Lower lobe of right lung (tissue), 2 donors: ENCODE measurements around the gene BASP1. TPM values are rescaled to one million over a fixed set of nuclear protein-coding genes. Genes with fewer than 3 reads are reported as not detected.

Experiments
- ATAC-seq, 2 donors: fragments of 200-7000 bp; cut with Tn5 transposase; one replicate each; pipeline ENCODE4 v1.9.1; 2020 to 2022; ENCODE audit warnings: mild to moderate bottlenecking in 2 of 2, moderate library complexity in 2 of 2
- DNase-seq: peaks from one replicate; pipeline ENCODE4 v3.0.0-alpha.2; 2020
- H3K27ac ChIP-seq: fragments of 200-600 bp; one replicate; pipeline ENCODE4 v1.8.0; 2022
- H3K27me3 ChIP-seq: fragments of 200-600 bp; one replicate; pipeline ENCODE4 v1.8.0; 2022; ENCODE audit warnings: low read depth
- H3K36me3 ChIP-seq: fragments of 200-600 bp; one replicate; pipeline ENCODE4 v1.8.0; 2022; ENCODE audit warnings: mild to moderate bottlenecking
- H3K4me1 ChIP-seq: fragments of 200-600 bp; one replicate; pipeline ENCODE4 v1.8.0; 2022
- H3K4me3 ChIP-seq: fragments of 200-600 bp; one replicate; pipeline ENCODE4 v1.8.0; 2022; ENCODE audit warnings: mild to moderate bottlenecking
- H3K9me3 ChIP-seq: fragments of 200-600 bp; one replicate; pipeline ENCODE4 v1.8.0; 2022
- intact Hi-C: fragments of 100-400 bp; cut with DNase I; formaldehyde crosslinking; loops from one replicate; pipeline ENCODE4 v1.11.0; 2022
- total RNA-seq: library from RNA; stranded (reverse); fragmentation: NEBNext Ultra II Directional; extraction: Animal tissue kit (Norgen Biotek cat#: 25700); gene quantifications from one replicate; pipeline ENCODE4 v1.2.1, GENCODE V29; 2021
- TF ChIP-seq, protein P1 (sequence below): fragments of 200-600 bp; IDR thresholded peaks from one replicate; pipeline ENCODE4 v1.8.0; 2022; ENCODE audit warnings: antibody characterized with exemption, mild to moderate bottlenecking
- donor health status: DM: no; HTN: yes; CAD: no; lungs with severe emphysema.

BASP1 gene
- total RNA-seq, 1 donor from 2014 or later = 25.8 TPM

DNA sequence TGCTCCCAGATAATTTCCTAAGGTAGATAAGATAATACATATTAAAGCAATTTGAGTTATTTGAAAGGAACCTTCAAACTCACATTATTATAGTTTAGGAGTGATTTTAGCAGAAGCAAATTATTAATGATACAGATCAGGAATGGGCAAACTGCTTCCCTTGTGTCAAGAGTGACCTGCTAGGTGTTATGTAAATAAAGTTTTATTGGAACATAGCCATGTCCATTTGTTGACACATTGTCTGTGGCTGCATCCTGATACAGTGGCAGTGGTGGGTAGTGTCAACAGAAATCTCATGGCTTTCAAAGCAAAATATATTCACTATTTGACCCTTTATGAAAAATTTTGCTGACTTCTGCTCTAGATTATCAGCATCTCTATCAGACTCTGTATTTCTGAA lies 11.4 kb upstream of the BASP1 start:
- ATAC-seq = no peak
- TF ChIP-seq, protein P1, sequence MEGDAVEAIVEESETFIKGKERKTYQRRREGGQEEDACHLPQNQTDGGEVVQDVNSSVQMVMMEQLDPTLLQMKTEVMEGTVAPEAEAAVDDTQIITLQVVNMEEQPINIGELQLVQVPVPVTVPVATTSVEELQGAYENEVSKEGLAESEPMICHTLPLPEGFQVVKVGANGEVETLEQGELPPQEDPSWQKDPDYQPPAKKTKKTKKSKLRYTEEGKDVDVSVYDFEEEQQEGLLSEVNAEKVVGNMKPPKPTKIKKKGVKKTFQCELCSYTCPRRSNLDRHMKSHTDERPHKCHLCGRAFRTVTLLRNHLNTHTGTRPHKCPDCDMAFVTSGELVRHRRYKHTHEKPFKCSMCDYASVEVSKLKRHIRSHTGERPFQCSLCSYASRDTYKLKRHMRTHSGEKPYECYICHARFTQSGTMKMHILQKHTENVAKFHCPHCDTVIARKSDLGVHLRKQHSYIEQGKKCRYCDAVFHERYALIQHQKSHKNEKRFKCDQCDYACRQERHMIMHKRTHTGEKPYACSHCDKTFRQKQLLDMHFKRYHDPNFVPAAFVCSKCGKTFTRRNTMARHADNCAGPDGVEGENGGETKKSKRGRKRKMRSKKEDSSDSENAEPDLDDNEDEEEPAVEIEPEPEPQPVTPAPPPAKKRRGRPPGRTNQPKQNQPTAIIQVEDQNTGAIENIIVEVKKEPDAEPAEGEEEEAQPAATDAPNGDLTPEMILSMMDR = no peak
- Histone ChIP-seq H3K9me3 (no peaks in the 10 kb centered on the region), H3K4me1 (no peaks in the 10 kb centered on the region), H3K27me3 (peaks cover 6% of the 10 kb centered on the region), H3K27ac (no peak overlapping the region), H3K36me3 (no peaks in the 10 kb centered on the region), H3K4me3 (no peak overlapping the region)
- intact Hi-C loops = no loop called here
- DNase-seq = no peak

DNA sequence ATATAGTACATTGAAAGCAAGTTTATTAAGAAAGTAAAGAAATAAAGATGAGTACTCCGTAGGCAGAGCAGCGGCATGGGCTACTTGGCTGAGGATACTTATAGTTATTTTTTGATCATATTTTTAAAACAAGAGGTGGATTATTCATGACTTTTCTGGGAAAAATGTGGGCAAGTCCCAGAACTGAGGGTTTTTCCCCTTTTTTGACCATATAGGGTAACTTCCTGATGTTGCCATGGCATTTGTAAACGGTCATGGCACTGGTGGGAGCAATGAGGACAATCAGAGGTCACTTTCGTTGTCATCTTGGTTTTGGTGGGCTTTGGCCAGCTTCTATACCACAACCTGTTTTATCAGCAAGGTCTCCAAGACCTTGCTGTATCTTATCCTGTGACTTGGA lies 5.2 kb upstream of the BASP1 start:
- H3K27ac ChIP-seq = no peak overlapping the region
- H3K4me3 ChIP-seq = no peak overlapping the region
- peaks cover 10% of the 10 kb centered on the region for H3K27me3 ChIP-seq
- ATAC-seq (no peak), DNase-seq (no peak)
- TF ChIP-seq, protein P1 = no peak
- intact Hi-C loops = loop anchor here (10.0 kb wide), 1 partner anchor 1093 kb away; no protein-coding TSS in a partner anchor
- peaks cover 9% of the 10 kb centered on the region for H3K4me1 ChIP-seq
- H3K36me3 ChIP-seq = no peaks in the 10 kb centered on the region
- H3K9me3 ChIP-seq = no peaks in the 10 kb centered on the region

DNA sequence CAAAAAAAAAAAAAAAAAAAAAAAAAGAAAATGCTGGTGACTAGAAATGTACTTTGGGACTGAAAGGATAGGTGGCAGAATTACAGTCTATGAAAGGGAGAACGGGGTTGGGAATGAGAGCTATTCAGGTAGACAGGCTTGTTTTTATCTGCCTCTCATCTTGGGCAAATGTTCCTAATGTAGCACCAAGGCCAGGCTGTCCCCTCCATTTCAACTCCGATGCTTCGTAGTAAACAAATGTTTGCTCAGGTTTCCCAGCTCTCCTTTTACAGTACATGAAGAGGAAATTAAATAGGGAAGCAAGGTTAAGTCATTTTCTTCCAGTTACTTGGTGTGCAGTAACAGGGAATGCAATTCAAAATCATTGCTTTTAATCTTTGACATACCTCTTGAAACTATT lies 4.4 kb upstream of the BASP1 start:
- Histone ChIP-seq H3K4me3 (no peak overlapping the region), H3K27me3 (peaks cover 10% of the 10 kb centered on the region), H3K9me3 (no peaks in the 10 kb centered on the region), H3K36me3 (no peaks in the 10 kb centered on the region), H3K27ac (no peak overlapping the region), H3K4me1 (peaks cover 9% of the 10 kb centered on the region)
- TF ChIP-seq, protein P1 = no peak
- no peak for DNase-seq
- ATAC-seq = no peak
- intact Hi-C loops = loop anchor here (10.0 kb wide), 1 partner anchor 1092 kb away; no protein-coding TSS in a partner anchor

DNA sequence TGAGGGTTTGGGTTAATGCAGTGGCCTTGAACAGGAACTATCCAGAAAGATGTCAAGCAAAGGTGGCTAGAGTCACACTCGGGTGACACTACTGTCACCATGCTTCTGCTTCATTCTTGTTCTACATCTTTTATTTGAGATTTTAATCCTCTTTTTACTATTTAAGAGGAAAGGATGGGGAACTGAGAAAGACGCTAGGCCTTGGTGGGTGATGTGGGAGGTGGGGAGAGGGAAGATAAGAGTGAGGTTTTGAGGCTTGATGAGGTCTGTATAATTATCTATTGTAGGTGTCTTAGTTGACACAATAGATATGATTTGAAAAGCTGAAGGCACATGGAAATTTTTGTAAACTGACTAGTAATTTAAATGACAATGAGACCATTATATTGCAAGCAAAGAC lies 3.5 kb upstream of the BASP1 start:
- TF ChIP-seq, protein P1 = no peak
- no peak for DNase-seq
- no peaks in the 10 kb centered on the region for H3K9me3 ChIP-seq
- no peak overlapping the region for H3K4me3 ChIP-seq
- H3K36me3 ChIP-seq = no peaks in the 10 kb centered on the region
- H3K27me3 ChIP-seq = peaks cover 16% of the 10 kb centered on the region
- H3K4me1 ChIP-seq = peaks cover 12% of the 10 kb centered on the region
- intact Hi-C loops = loop anchor here (10.0 kb wide), 1 partner anchor 1091 kb away; no protein-coding TSS in a partner anchor
- ATAC-seq = no peak
- H3K27ac ChIP-seq = no peak overlapping the region

DNA sequence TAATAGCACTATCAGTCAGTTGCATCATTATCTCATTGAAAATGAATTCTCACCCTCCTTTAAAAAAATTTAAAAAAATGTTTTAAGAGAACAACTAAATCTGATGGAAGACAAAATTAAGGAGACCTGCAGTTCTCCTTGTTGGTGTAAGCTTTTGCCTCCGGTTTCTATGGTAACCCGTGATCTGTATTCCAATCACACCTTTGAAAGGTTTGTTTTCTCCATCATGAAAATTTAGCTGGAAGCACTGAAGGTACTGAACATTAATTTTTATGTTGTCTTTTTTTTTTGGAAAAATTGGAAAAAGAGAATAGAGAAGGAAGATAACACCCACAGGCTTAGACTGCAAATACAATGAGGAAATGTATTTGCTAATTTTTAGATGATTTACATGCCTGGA lies 2.5 kb upstream of the BASP1 start:
- Histone ChIP-seq H3K27me3 (peaks cover 16% of the 10 kb centered on the region), H3K27ac (no peak overlapping the region), H3K36me3 (no peaks in the 10 kb centered on the region), H3K9me3 (no peaks in the 10 kb centered on the region), H3K4me1 (peaks cover 16% of the 10 kb centered on the region), H3K4me3 (no peak overlapping the region)
- no peak for ATAC-seq
- TF ChIP-seq, protein P1 = no peak
- no peak for DNase-seq
- intact Hi-C loops = loop anchor here (10.0 kb wide), 1 partner anchor 1090 kb away; no protein-coding TSS in a partner anchor

DNA sequence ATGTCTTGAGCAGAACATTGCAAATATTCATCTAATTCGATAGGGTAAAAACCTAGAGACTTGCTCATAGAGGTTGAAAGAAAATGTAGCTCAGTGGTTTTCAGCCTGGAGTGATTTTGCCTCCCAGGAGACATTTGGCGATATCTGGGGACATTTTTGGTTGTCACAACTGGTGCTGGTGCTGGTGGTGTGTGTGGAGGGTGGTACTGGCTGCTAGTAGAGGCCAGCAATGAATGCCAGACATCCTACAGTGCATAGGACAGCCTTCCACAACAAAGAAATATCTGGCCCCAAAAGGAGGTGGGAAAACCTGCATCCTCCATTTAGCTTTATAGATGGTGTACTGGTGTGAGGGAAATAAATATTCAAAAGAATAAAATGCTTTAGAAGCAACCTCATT lies 2.1 kb upstream of the BASP1 start:
- intact Hi-C loops = loop anchor here (10.0 kb wide), 1 partner anchor 1089 kb away; no protein-coding TSS in a partner anchor
- H3K27ac ChIP-seq = no peak overlapping the region
- H3K36me3 ChIP-seq = no peaks in the 10 kb centered on the region
- DNase-seq (no peak), ATAC-seq (no peak)
- peaks cover 16% of the 10 kb centered on the region for H3K27me3 ChIP-seq
- no peak overlapping the region for H3K4me3 ChIP-seq
- H3K9me3 ChIP-seq = no peaks in the 10 kb centered on the region
- TF ChIP-seq, protein P1 = no peak
- peaks cover 16% of the 10 kb centered on the region for H3K4me1 ChIP-seq
